ENCODE results near the gene SMCO4.
A peak's percentile ranks its signal among the peaks of the same experiment; 100 is the strongest.

Gene SMCO4

DNA sequence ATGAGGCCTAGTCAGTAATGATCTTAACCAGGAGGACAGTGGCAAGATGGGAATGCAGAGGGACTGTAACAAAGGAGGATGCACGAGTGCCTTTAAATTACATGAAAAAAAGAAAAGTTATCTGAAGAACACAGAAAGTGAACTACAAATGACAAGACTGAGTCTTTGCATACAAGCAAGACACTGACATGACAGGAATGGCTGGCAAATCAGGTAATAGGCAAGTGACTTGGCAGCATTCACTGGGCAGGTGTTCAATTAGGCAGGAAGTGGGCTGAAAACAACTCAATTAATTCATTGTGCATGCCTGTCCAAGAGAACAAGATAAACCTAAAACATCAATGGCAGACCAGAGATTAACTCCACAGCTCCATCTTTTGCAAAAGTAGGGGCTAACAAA lies 24.0 kb downstream of the SMCO4 start:
- H3K27ac ChIP-seq, result peak overlapping the region; percentile 69
- TF ChIP-seq, protein P1, sequence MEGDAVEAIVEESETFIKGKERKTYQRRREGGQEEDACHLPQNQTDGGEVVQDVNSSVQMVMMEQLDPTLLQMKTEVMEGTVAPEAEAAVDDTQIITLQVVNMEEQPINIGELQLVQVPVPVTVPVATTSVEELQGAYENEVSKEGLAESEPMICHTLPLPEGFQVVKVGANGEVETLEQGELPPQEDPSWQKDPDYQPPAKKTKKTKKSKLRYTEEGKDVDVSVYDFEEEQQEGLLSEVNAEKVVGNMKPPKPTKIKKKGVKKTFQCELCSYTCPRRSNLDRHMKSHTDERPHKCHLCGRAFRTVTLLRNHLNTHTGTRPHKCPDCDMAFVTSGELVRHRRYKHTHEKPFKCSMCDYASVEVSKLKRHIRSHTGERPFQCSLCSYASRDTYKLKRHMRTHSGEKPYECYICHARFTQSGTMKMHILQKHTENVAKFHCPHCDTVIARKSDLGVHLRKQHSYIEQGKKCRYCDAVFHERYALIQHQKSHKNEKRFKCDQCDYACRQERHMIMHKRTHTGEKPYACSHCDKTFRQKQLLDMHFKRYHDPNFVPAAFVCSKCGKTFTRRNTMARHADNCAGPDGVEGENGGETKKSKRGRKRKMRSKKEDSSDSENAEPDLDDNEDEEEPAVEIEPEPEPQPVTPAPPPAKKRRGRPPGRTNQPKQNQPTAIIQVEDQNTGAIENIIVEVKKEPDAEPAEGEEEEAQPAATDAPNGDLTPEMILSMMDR (conservative IDR thresholded peaks at IDR 0.05), result no peak

DNA sequence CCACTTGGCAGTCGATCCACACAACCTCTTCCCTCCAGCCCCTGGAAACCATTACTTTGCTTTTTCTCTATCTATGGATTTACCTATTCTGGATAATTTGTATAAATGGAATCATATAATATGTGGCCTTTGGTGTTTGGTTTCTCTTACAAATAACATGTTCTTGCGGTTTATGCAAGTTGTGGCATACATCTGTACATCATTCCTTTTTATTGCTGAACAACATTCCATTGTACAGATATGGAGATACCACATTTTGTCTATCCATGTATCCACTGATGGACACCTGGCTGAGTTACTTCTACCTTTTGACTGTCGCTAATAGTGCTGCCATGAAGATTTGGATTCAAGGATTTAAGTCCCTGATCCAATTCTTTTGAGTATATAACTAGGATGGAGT lies 25.1 kb downstream of the SMCO4 start:
- TF ChIP-seq, protein P1 (conservative IDR thresholded peaks at IDR 0.05), result no peak
- H3K27ac ChIP-seq, result peak overlapping the region; percentile 69

DNA sequence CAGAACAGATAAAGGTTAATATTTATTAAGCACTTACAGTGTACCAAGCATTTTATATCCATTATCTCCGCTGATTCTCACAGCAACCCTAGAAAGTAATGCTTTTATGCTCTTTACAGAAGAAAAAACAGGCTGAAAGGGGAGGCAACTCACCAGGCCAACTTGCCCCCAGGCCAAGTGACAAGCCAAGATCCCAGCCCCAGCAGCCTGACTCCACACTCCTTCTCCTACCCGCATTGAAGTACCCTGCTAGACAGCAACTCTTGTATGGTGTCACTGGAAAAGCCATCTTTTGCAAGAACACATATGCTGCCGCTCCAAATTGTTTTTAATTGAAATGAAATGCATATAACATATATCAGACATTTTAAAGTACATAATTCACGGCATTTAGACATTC lies 25.6 kb downstream of the SMCO4 start:
- TF ChIP-seq, protein P1 (conservative IDR thresholded peaks at IDR 0.05), result no peak
- H3K27ac ChIP-seq, result peak overlapping the region; percentile 69; the same call in 1 of the 2 replicates

DNA sequence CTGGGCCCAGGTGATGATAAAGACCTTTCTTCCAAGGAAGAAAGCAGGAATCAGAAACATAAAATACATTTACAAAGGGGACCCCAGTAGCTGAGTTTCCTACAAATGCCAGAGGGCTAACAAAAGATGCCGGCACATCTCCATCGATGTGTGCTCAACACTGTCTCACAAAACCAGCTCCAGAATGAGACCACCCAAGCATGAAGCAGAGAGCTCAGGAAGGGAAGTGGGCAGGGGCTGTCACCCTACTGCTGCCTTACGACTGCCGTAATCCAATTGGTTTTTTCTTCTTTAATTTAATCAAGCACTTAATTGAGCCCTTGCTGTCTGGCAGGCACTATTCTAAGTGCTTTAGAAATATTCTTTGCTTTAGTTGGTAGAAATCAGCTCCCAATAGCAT lies 26.1 kb downstream of the SMCO4 start:
- TF ChIP-seq, protein P1 (conservative IDR thresholded peaks at IDR 0.05), result no peak

DNA sequence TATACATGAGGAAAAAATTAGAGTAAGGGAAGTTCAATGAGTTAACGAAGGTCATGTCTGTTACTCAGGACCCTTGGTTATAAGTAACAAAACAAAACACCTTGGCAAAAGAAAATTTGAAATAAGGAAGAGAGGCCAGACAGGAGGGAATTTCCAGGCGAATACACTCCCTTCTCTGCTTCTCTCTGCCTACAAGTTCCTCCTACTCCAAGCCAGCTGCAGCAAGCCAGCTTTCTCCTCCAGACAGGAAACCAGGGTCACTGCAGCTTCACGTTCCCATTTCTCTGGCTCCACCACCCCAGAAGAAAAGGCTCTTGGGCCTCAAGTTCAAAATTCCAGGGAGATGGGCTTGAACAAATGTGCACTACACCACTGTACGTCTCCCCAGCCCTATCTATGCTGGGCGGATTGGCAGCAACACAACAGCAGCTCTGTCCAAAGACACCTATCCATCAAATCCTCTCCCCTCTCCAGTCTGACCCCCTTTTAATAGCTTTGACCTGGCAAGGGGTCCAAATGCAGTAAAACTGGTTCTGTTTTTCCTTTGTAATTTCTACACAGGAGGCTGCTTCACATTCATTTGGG lies 27.7 kb downstream of the SMCO4 start:
- TF ChIP-seq, protein P1 (conservative IDR thresholded peaks at IDR 0.05), result no peak
- peak overlapping the region; percentile 69 for H3K27ac ChIP-seq

More for the DNA sequence above, 26.1 kb downstream of the SMCO4 start:
- peak overlapping the region; percentile 69 for H3K27ac ChIP-seq

DNA sequence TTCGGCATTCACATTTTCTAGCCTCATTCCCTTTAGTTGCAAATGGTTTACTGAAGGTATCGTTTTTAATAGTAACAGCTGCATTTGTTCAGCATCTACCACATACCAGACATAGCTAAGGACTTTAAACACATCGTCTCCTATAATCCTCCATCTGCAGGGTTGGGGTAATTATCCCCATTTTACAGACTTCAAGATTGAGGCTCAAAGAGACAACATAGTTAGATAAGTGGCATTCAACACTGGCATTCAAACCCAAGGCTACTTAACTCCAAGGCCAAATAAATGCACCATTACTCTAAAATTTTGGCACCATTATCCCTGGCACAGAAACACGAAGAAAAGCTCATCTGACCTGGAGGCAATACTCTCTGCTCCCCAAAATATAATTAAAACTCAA lies 28.5 kb downstream of the SMCO4 start:
- TF ChIP-seq, protein P1 (conservative IDR thresholded peaks at IDR 0.05), result no peak
- H3K27ac ChIP-seq, result peak overlapping the region; percentile 69

DNA sequence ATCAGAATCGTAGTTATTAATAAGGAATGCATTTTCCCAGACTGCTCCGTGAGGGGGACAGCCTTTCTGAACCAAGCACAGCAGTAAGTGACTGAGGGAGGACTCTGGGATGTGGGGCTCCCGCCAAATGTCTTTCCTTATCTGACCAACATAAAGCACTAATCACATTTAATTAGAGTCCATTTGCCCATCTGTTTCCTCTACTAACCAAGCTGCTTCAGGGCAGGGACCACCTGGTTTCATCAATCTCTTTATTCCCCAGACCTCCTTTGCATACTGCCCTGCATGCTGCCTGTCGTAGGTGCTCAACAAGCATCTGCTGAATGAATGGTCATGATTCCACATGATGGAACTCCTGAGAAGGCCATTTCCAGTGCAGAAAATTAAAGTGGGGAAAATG lies 29.4 kb downstream of the SMCO4 start:
- TF ChIP-seq, protein P1 (conservative IDR thresholded peaks at IDR 0.05), result no peak

More for the DNA sequence above, 29.4 kb downstream of the SMCO4 start:
- no peak overlapping the region for H3K27ac ChIP-seq
